Mesothelial cell of epicardium (in vitro differentiated cells): ENCODE results near the gene FXYD5. TPM values are rescaled to one million over a fixed set of nuclear protein-coding genes. Genes with fewer than 3 reads are reported as not detected.
A peak's percentile ranks its signal among the peaks of the same experiment; 100 is the strongest.

Experiments
- DNase-seq, 2 experiments: peaks; one replicate each; pipeline ENCODE4 v3.0.0; 2021; ENCODE audit warnings: low spot score in 2 of 2; ENCODE audit not compliant: unreplicated experiment in 2 of 2
- H3K27ac Mint-ChIP-seq: 2 replicates; pipeline ENCODE4 v1.8.0; 2021; ENCODE audit warnings: mixed read lengths
- H3K27me3 Mint-ChIP-seq: 2 replicates; pipeline ENCODE4 v1.8.0; 2021; ENCODE audit warnings: low read depth, mixed read lengths
- H3K36me3 Mint-ChIP-seq: 2 replicates; pipeline ENCODE4 v1.8.0; 2021; ENCODE audit warnings: mixed read lengths
- H3K4me1 Mint-ChIP-seq: 2 replicates; pipeline ENCODE4 v1.8.0; 2021; ENCODE audit warnings: mixed read lengths
- H3K4me3 Mint-ChIP-seq: 2 replicates; pipeline ENCODE4 v1.8.0; 2021; ENCODE audit warnings: mild to moderate bottlenecking, moderate library complexity, mixed read lengths
- H3K9me3 Mint-ChIP-seq: 2 replicates; pipeline ENCODE4 v1.8.0; 2021; ENCODE audit warnings: mixed read lengths
- total RNA-seq: library from RNA; stranded (reverse); gene quantifications from 3 replicates; pipeline ENCODE4 v1.2.1, GENCODE V29; 2021
- TF ChIP-seq, protein P1 (sequence below): fragments of 200-600 bp; sonication (generic); IDR thresholded peaks from one replicate; pipeline ENCODE4 v1.5.0; 2021; ENCODE audit warnings: antibody characterized with exemption; ENCODE audit not compliant: unreplicated experiment

The FXYD5 gene
- total RNA-seq, 1 donor from 2014 or later: 24.7 TPM

DNA sequence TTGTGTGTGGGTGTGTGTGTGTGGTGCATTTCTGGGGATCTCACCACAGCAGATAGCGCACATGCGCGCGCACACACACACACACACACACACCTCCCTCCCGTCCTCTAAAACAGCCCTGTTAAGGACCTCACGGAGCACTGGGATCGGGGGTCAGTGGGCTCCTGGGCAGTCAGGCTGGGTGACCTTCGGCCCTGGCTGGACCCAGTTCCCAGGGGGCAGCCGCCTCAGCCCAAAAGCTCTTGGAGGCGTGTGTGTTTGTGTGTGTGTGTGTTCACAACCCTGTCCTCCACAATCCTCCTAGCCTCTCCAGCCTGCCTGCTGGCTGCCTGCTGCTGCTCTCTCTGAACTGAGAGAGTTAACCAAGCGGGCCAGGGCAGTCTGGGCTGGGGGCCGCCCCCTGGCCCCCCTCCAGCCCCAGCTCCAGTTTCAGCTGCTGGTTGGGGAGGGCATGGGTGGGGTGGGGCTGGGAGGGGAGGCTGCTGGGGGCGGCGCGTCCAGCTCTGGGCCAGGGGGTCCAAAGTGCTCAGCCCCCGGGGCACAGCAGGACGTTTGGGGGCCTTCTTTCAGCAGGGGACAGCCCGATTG is 16.1 kb upstream of the FXYD5 start, which contains the start of gene FXYD1:
TSS of gene FXYD1 (plus strand) at position 520 of the 588 bp plus-strand sequence. CDS start 1,256 bp downstream, outside the sequence.
- peaks cover 39% of the 10 kb centered on the region for H3K4me1 Mint-ChIP-seq

DNA sequence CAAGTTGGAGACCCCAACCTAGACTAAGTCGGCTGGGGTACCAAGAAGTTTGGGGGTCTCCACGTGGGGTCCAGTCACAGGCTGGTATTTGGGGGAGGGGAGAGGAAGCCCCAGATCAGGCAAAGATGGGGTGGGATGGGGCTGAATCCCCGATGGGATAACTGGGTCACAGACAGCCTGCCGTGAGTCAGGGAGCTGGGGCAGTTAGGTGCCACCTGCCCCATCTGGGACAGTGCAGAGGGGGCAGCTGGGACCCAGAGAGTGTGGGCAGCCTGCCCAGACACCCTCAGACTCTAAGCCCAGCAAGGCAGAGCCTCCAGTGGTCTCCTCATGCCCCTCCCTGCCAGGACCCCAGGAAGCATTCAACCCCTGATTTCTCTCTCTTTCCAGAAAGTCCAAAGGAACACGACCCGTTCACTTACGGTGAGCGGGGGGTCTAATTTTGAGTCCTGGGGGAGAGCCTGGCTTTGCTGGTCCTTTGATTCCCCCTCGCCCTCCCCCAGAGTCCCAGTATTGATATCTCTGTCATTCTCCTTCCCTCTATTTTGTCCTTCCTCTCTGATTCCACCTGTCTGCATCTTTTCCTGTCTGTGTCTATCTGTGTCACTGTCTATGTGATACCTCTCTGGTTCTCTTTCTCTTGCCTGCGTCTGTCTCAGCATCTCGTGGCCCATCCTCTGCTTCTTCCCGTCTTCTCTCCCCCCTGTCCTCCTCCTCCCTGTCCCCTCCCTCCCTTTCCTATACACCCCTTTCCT is 14.2 kb upstream of the FXYD5 start:
- no peak for DNase-seq
- Mint-ChIP-seq H3K4me3 (no peak overlapping the region), H3K27ac (no peak overlapping the region), H3K36me3 (no peaks in the 10 kb centered on the region), H3K4me1 (peaks cover 52% of the 10 kb centered on the region), H3K9me3 (no peaks in the 10 kb centered on the region), H3K27me3 (peaks cover 61% of the 10 kb centered on the region)
- TF ChIP-seq, protein P1, sequence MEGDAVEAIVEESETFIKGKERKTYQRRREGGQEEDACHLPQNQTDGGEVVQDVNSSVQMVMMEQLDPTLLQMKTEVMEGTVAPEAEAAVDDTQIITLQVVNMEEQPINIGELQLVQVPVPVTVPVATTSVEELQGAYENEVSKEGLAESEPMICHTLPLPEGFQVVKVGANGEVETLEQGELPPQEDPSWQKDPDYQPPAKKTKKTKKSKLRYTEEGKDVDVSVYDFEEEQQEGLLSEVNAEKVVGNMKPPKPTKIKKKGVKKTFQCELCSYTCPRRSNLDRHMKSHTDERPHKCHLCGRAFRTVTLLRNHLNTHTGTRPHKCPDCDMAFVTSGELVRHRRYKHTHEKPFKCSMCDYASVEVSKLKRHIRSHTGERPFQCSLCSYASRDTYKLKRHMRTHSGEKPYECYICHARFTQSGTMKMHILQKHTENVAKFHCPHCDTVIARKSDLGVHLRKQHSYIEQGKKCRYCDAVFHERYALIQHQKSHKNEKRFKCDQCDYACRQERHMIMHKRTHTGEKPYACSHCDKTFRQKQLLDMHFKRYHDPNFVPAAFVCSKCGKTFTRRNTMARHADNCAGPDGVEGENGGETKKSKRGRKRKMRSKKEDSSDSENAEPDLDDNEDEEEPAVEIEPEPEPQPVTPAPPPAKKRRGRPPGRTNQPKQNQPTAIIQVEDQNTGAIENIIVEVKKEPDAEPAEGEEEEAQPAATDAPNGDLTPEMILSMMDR: no peak

More for the DNA sequence above, 16.1 kb upstream of the FXYD5 start, which contains the start of gene FXYD1:
- Mint-ChIP-seq H3K4me3 (peak within 1 kb of the TSS; percentile 39), H3K9me3 (no peaks in the 10 kb centered on the region), H3K36me3 (no peaks in the 10 kb centered on the region), H3K27me3 (peaks cover 45% of the 10 kb centered on the region), H3K27ac (no peak within 1 kb of the TSS)
- TF ChIP-seq, protein P1: no peak
- no peak for DNase-seq

DNA sequence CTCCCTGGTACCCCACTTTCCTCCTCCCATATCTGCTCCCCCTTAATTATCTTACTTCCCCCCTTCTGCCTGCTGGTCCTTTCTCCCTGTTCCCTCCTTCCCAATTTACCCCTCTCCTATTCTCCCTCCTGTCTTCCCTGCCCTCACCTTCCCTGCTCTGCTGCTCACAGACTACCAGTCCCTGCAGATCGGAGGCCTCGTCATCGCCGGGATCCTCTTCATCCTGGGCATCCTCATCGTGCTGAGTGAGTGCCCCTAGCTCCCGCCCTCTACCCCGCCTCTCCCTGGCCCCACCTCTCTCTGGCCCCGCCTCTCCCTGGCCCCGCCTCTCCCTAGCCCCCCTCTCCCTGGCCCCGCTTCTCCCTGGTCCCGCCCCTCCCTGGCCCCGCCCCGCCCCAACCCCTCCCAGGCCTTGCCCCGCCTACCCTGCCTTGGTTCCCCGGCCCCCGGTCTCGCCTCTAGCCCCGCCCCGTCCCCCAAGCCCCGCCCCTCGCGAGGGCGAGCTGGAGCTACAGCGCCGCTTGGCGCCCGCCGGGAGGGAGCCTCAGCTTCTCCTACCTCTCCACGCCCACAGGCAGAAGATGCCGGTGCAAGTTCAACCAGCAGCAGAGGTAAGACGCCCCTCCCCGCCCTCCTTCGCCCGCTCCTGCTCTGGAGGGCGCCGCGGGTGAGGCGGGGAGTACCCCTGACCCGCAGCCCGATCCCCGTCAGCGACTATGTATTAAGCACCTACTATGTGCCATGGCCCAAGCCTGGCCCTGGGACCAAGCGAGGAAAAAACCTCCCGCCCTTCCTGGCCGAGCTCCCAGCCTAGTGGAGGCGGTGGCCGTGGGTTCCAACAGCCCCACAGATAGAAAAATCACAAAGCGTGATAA is 13.3 kb upstream of the FXYD5 start:
- H3K27me3 Mint-ChIP-seq: peaks cover 62% of the 10 kb centered on the region
- H3K9me3 Mint-ChIP-seq: no peaks in the 10 kb centered on the region
- H3K36me3 Mint-ChIP-seq: no peaks in the 10 kb centered on the region
- TF ChIP-seq, protein P1: no peak
- peak overlapping the region; percentile 39 for H3K4me3 Mint-ChIP-seq
- peak overlapping the region; percentile 64 for H3K27ac Mint-ChIP-seq
- peaks cover 52% of the 10 kb centered on the region for H3K4me1 Mint-ChIP-seq
- DNase-seq: peak; percentile 83 to 85

DNA sequence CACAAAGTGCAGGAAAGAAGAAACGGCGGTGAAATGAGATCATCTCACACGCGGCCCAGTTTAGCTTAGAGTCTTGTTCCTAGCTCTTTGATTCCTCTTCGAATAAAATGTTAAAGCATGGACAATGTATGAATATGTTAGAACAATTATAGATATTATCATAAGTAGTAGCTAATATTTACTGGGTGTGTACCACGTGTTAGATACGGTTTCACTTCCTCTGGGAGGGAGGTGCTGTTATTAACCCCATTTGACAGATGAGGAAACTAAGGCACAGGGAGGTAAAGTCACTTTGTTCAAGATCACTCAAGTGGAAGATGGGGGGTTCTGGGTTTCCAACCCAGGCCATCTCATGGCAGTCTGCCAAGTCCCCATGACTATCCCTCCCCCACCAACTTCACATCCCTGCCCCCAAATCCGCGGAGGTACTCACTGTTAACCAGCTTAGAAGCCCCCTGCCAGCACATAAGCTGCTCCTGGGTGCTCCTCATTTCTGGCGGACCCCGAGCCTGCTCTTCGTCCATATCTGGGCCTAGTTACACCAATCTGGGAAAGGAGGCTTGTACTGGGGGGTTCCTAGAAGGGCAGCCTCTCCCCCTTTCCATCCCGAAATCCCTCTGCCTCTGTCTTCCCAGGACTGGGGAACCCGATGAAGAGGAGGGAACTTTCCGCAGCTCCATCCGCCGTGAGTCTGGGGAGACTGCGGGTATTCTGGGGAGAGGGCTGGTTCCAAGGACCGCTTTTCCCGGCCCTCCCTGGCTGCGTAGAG is 12.5 kb upstream of the FXYD5 start:
- Mint-ChIP-seq H3K27me3 (peaks cover 62% of the 10 kb centered on the region), H3K9me3 (no peaks in the 10 kb centered on the region), H3K4me1 (peaks cover 52% of the 10 kb centered on the region), H3K36me3 (no peaks in the 10 kb centered on the region), H3K27ac (no peak overlapping the region), H3K4me3 (peak overlapping the region; percentile 44)
- DNase-seq: no peak
- TF ChIP-seq, protein P1: no peak

DNA sequence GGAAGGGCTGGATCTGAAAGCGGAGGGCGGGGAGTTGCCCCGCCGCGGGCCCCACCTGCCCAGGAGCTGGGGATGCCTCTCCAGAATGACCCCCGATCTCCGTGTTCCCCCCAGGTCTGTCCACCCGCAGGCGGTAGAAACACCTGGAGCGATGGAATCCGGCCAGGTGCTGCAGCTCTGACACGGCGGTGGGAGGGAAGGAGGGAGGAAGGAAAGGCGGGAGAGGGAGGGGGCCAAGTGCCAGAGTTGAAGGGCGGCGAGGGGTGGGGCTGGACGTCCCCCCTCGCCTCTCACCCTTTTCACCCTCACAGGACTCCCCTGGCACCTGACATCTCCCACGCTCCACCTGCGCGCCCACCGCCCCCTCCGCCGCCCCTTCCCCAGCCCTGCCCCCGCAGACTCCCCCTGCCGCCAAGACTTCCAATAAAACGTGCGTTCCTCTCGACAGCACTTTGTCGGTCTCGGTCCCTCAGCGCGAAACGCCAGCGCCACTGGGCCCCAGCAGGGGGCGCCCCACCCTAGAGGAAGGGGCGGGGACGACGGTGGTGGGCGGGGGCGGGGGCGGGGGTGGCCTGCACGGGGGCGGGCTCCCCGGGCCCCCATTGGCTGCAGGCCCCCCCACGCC is 11.8 kb upstream of the FXYD5 start:
- DNase-seq: peak in 1 of 2 experiments; percentile 69
- Mint-ChIP-seq H3K27me3 (peaks cover 58% of the 10 kb centered on the region), H3K9me3 (no peaks in the 10 kb centered on the region), H3K27ac (no peak overlapping the region), H3K36me3 (no peaks in the 10 kb centered on the region), H3K4me3 (peak overlapping the region; percentile 44), H3K4me1 (peaks cover 47% of the 10 kb centered on the region)
- TF ChIP-seq, protein P1: peak; percentile 78
